RKO (cell line): ENCODE results near the gene CTRB1.
"Not testable (repeated sequence)": the region's sequence is repeated elsewhere in the genome, so short reads cannot be mapped to it uniquely, and the experiment has no call there.

ENCODE experiments used
- DNase-seq: peaks from one replicate; pipeline ENCODE4 v3.0.0-alpha.2; 2016; ENCODE audit warnings: low spot score

CTRB1 gene

DNA sequence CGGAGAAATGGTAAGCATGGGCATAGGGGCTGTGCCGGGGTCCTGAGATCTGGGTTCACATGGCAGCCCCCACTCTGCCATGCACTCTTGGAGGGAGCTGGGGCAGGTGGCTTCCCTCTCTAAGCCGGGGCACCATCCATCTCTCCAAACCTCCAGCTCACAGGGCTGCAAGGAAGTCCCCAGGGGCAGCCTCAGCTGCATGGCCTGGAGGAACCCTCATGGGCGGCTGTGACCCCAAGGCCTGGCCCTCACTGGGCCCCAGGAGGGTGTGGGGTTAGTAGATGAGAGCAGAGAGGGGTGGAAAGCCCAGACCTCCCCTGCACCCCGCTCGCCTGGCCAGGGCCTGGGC, 14.4 kb upstream of the CTRB1 start:
- no peak for DNase-seq

DNA sequence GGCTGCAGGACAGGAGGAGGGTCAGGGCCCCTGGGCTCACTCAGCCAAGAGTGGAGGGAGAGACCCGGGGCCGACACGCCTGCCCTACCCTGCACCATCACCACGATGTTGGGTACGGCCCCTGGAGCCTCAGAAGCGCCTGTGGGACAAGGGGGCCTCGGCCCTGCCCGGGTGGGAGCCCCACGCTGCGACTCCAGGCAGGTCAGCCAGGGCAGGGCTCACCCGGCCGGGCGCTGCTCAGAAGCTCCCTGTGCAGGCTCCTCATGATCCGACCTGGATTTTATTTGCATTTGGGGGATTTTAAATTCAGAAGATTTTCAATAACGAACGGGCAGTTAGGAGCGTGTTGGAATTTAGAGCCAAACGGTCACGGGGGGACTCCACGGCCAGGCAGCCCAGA, 13.9 kb upstream of the CTRB1 start:
- not testable (repeated sequence) for DNase-seq

DNA sequence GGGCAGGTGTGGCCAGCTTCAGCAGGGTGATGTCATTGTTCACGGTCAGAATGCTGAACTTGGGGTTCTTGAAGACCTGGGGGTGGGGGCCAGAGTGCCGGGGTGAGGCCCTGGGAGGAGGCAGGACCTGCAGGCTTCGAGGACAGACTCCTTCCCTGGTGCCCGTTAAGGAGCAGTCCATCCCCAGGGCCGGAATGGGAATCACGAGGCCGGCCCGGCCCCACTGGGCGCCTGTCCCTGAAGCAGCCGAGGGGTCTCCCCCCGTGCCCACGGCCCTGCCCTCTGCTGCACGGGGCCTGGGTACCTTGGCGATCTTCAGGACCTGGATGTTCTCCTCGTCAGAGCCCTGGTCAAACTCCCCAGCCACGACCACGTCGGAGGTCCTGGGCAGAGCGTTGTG, 13.3 kb upstream of the CTRB1 start:
- not testable (repeated sequence) for DNase-seq

DNA sequence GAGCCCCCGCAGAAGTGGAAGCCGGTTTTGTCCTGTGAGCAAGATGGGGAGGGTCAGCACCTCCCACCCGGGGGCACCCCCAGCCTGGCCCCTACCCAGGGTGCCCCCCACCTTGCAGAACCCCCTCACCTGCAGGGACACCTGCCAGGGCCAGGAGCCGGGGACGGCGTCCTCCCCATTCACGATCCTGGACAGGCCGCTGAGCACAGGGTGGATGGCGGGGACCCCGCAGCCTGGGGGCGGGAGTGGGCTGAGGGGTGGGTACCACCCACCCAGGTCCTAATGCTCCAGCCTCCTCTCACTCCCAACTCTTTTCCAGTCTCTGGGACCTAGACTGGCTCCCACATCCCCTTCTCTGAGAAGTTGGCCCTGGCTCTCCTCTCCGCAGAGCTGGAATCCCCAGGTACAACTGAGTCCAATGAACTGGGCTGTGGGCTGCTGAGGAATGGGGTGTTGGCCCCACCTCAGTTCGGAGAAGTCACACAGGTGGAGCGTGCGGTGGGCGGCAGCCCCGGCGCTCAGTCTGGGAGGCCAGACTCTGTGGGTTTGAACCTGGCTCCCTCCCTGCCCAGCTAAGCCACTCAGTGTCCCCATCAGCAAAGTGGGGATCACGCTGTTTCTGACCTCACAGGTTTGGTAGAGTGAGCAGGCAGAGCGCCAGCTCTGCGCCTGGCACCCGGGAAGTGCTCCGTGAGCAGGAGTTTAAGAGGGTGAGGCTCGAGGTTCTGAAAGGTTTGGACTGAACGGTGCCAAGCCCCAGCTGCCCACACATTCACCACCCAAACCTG, 12.6 kb upstream of the CTRB1 start:
- DNase-seq: not testable (repeated sequence)

DNA sequence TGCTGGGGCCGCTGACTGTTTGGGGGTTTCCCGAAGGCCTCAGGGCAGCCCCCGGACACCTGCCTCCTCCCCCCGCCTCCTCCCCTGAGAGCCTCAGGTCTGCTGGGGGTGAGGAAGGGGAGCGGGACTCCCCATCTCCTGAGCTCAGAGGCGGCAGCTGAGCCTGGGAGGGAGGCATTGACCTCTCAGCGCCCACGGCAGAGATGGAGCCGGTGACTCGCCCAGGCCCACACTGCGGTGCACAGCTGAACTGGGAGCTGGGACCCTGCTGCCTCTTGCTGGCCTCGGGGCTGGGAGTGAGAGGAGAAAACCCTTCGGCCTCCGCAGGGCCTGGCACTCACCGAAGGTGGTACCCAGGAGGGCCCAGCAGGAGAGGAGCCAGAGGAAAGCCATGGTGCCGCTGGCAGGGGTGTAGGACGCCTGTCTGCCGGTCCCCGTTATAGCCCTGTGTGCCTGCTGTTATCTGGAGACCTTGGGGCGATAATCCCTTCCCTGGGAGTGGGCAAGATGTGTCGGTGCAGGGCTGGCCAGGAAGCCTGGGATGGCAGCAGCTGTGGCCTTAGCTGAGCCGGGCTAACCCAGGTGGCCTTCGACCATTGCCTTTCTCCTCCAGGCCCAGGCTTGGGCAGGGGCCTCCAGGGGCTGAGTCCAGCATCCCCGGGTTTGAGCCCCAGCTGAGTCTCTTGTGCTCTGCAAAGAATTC, 11.9 kb upstream of the CTRB1 start, which contains the start of gene CTRB2:
CTRB2 (minus strand) TSS at position 413 of the 703 bp plus-strand sequence; CDS start at position 393, 20 bp downstream.
- no peak for DNase-seq

DNA sequence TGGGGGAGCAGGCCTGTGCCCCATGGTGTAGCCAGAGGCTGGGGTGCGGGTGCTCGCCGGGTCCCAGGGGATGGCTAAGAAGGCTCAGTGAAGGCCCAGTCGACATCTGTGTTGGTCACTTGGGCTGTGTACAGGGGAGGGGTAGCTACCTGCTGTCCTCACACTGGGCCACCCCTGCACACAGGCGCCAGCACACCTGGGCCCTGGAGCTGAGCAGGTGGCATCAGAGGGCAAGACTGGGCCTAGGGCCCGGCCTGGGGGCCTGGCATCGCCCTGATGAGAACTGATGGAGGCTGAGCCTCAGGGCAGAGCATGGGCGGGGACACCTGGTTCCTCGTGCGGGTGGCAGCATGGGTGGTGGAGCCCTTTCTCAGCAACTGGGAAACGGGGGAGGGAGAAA, 11.0 kb upstream of the CTRB1 start:
- no peak for DNase-seq

DNA sequence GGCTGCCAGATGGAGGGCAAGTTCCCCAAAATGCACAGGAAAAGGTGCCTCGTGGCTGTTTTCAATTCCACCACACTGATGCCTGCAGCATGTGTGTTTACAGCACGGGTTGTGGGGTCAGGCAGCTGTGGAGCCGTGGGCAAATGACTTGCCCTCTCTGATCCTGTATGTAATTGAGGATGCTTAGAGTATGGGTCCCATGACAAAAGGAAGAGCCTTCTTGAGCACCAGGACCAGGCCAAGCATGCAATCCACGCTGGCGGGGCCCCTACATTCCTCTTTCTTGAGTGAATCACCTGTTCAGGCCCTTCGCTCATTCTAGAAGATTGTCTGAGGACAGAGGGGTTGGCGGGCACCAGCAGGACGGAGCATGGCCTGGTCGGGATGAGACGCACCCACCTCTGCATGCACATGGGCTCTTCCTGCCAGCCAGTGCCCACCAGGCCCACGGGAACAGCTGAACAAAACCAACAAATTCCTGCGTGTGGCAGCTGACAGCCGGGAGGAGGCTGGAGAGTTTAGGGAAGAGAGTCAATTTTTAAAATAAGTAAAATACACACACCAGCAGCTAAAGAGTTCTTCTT, 10.5 kb upstream of the CTRB1 start:
- no peak for DNase-seq

DNA sequence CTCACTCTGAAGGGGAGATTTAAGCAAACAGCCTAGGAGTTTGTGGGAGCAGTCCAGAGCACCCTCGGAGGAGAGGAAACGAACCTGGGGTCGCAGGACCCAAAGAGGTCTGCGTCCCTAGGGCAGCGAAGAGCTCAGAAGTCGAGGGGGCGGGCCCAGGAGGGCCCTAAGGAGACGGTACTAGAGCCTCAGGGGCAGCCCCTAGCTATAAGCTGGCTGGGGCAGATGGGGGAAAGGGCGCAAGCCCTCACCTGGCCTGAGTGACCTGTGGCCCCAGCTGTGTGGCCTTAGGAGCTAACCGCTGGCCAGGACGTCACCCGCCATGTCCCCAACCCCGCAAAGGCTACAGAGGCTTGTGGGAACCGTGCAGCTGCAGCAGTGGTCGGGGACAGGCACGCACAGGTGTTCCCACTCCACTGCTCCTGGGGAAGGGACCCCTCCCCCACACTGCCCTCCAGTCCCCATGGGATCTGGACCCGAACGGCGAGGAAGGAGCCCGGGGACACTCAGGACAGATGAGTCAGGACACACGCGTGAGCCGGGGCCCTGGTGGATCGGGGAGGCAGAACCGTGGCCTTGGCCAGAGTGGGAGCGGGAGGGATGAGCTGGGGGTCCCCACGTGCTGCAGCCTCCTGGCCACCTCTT, 9.8 kb upstream of the CTRB1 start:
- DNase-seq: no peak

DNA sequence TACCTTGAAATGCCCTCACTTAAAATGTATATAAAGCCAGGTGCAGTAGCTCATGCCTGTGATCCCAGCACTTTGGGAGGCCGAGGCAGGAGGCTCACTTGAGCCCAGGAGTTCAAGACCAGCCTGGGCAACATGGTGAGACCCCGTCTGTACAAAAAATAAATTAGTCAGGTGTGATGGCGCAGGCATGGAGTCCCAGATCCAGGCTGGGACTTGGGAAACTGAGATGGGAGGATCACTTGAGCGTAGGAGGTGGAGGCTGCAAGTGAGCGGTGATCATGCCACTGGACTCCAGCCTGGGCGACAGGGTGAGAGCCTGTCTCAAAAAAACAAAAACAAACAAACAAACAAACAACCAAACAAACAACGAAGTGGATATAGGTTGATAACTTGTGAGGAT, 9.3 kb upstream of the CTRB1 start:
- not testable (repeated sequence) for DNase-seq

DNA sequence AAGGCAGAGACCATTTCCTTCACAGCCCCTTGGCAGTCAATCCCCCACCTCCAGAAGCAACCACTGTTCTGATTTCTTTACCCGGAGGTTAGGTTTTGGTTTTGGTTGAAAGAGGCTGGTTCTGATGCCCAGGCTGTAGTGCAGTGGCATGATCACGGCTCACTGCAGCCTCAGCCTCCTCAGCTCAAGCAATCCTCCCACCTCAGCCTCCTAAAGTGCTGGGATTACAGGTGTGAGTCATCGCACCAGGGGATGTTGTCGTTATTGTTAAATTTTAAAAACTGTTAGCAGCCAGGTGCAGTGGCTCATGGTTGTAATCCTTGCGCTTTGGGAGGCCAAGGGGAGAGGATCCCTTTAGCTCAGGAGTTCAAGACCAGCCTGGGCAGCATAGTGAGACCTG, 8.8 kb upstream of the CTRB1 start:
- DNase-seq: no peak

DNA sequence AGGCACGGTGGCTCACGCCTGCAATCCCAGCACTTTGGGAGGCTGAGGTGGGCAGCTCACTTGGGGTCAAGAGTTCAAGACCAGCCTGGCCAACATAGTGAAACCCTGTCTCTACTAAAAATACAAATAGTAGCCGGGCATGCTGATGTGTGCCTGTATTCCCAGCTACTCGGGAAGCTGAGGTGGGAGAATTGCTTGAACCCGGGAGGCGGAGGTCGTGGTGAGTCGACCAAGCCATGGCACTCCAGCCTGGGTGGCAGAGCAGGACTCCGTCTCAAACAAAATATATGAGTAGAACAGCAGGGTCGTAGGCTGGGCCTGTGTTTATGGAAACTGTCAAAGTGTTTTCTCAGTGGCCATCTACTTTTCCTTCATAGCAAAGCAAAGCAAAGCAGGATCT, 7.5 kb upstream of the CTRB1 start:
- DNase-seq: not testable (repeated sequence)

DNA sequence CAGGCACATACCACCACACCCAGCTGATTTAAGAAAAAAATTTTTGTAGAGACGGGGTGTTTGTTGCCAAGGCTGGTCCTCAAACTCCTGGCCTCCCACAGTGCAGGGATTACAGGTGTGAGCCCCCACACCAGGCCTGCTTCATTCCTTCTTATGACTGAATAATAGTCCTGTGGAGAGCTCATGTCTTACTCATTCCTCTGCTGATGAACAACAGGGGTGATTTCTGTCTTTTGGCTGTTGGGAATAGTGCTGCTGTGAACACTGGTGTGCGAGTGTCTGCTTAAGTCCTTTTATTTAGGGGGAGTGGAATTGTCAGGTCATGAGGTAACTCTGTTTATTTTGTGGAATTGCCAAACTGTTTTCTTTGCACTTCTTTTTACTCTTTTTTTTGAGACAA, 2.7 kb upstream of the CTRB1 start:
- no peak for DNase-seq

DNA sequence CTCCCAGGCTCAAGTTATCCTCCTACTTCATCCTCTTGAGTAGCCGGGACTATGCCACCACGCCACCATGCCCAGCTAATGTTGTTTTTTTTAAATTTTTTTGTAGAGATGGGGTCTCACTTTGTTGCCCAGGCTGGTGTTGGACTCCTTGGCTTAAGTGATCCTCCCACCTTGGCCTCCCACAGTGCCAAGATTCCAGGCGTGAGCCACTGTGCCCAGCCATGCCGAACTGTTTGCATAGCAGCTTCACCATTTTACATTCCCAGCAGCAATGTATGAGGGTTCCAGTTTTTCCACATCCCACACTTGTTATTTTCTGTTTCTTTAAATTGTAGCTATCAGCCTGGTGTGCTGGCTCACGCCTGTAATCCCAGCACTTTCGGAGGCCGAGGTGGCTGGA, 2.2 kb upstream of the CTRB1 start:
- no peak for DNase-seq

DNA sequence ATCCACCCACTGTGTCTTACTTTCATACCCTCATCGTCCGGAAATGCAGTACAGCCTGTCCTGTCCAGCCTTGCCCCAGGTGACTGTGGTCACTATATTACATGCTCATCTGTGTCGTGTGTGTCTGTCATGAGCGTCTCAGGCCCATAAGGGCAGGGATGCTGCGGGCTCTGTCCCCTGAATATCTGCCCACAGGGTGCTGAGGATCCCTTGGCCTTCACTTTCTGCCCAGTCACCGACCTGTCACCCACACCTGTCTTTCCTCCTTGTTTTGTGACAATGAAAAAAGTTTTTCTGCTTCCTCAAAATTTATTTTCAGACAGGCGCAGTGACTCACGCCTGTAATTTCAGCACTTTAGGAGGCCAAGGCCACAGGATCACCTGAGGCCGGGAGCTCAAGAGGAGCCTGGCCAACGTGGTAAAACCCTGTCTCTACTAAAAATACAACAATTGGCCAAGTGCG, 1.4 kb upstream of the CTRB1 start:
- DNase-seq: no peak

DNA sequence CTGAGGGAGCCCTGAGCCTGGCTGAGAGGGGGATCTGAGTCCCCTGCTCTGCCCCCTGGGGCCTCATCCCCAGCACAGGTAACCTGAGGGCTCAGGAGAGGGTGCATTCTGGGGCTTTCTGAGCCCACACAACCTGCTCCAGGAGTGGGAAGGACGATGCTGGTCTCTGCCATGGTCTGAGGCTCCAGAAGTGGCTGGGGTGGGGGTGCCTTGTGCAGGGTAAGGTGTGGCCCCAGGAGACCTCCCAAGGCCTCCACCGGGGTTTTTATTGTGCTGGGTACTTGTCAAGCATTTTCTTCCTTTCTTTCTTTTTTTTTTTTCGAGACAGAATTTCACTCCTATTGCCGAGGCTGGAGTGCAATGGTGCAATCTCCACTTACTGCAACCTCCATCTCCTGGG, 300 bp downstream of the CTRB1 start:
- DNase-seq: no peak

DNA sequence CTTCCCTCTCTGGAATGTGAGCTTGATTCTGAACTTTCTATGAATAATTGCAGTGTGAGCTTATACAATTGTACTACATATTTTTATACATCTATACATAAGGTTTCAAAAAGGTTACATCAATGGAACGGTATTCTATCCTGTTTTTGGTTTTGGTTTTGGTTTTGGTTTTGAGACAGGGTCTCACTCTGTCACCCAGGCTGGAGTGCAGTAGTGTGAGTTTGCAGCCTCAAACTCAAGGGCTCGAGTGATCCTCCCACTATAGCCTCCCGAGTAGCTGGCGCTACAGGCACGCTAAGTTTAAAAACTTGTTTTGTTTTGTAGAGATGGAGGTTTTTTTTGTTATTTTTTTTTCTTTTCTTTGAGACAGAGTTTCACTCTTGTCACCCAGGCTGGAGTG, 1.1 kb downstream of the CTRB1 start:
- no peak for DNase-seq

DNA sequence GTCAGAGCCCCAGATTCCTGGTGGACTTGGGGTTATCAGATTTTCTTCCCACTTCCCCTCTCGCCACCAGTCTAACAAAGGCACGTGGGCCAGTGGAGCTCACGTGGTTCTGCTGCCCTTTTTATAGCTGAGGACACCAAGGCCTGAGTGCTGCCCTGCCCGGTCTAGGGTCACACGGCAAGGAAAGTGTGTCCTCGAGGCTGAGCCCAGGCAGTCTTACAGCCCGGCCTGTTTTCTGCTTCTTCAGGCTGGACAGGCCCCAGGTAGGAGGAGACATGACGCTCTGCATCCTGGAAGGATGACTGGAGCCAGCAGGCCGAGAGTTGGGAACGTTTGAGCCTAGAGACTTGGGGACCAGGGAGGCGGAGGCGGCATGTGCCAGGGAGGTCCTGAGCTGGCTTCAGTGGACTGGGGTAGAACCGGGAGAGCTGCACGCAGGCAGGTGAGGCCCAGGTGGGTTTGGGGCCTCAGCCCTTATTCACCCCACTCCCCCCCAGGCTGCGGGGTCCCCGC, 3.5 kb downstream of the CTRB1 start:
- DNase-seq: no peak

DNA sequence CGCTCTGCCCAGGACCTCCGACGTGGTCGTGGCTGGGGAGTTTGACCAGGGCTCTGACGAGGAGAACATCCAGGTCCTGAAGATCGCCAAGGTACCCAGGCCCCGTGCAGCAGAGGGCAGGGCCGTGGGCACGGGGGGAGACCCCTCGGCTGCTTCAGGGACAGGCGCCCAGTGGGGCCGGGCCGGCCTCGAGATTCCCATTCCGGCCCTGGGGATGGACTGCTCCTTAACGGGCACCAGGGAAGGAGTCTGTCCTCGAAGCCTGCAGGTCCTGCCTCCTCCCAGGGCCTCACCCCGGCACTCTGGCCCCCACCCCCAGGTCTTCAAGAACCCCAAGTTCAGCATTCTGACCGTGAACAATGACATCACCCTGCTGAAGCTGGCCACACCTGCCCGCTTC, 4.3 kb downstream of the CTRB1 start:
- not testable (repeated sequence) for DNase-seq

DNA sequence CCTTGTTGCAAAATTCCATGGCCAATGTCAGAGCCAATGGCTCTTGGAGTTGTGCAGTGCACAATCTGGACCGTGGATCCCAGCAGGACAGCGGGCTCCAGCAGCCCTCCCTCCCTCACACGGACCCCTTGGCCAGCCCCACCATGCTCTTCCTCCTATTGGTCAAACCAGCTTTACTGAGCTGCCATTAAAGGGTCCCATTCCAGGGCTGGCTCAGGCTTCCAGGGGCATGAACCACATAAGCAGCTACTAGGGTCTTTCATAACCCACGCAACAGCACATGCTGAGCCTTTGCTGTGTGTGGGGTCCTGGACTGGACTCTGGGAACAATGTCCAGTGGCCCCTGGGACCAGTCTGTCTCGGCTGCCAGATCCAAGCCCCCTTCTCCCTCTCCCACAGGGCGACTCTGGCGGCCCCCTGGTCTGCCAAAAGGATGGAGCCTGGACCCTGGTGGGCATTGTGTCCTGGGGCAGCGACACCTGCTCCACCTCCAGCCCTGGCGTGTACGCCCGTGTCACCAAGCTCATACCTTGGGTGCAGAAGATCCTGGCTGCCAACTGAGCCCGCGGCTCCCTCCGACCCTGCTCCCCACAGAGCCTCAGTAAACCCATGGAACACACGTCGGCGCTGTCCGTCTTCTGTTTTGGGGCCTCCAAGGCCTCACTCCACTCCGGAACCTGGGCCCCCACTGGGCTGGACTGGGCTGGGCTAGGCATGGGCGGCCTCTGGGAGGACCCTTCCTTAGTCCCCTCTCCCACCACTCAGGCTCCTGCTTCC, 5.7 kb downstream of the CTRB1 start:
- no peak for DNase-seq

DNA sequence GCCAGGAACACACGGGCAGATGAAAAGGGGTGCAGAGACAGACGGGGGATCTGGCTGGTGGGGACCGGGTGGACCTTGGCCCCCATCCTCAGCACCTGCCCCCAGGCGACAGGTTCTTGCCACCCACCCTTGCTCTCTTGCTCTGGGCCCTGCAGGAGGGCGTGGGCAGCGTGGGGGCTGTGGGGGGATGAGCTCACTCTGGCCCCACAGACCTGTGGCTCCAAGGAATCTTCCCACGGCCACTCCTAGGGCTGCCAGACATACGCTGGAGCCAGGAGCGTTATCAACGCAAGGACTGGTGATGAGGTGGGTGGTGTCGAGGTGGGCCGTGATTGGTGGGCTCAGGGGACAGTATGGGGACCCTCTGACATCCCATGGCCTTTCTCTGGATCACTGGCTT, 6.3 kb downstream of the CTRB1 start:
- no peak for DNase-seq

DNA sequence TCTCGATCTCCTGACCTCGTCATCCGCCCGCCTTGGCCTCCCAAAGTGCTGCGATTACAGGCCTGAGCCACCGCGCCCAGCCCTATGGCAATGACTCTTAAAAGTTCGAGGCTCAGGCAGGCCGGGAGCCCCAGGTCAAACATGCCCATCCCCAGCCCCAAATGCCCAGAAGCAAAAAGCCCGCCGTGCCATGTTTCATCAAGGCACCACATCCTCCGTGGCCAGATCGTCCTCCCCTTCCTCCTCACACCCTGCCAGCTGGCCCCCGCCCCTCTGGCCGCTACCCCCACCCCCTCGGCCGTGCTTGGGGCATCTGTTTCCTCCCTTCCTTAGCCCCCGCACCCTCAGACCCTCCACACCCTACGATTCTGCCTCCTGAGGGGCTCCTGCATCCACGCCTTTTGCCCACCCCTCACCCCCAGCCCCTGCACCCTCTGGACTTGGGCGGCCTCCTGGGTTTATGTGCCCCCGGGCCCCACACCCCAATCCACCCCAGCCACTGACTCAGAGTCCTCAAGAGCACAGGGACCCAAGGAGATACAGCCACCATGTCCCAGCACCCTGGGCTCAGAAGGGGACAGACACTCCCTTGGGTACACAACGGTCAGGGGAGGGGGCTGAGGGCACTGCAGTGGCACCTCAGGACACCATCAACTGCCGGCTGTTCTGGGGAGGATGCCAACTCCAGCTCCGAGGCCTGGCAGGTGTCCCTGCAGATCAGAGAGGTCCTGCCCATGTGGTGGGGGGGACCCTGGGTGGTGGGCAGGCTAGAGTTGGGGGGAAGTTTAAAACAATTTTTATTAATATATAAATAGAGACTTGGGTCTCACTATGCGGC, 7.1 kb downstream of the CTRB1 start:
- DNase-seq: no peak
